K562 (cell line): ENCODE measurements around the gene SP6. TPM values are rescaled to one million over a fixed set of nuclear protein-coding genes. Genes with fewer than 3 reads are reported as not detected.

ENCODE experiments used
- ARID1B ChIP-seq: fragments of 450-650 bp; IDR thresholded peaks from 2 replicates; pipeline ENCODE4 v1.6.1; 2016; ENCODE audit warnings: antibody characterized with exemption, mild to moderate bottlenecking, inconsistent platforms
- BHLHE40 ChIP-seq: IDR thresholded peaks from 2 replicates; pipeline ENCODE4 v1.6.1; 2011; ENCODE audit warnings: low read length, improper control_type of control experiment
- BRF1 ChIP-seq: IDR thresholded peaks from 3 replicates; pipeline ENCODE4 v1.6.1; 2011; ENCODE audit warnings: borderline replicate concordance, mild to moderate bottlenecking; ENCODE audit not compliant: insufficient read length; ENCODE audit errors: extremely low read depth
- MXI1 ChIP-seq: IDR thresholded peaks from 2 replicates; pipeline ENCODE4 v1.6.1; 2011; ENCODE audit warnings: low read depth, mild to moderate bottlenecking, improper control_type of control experiment, low read length
- NFATC3 ChIP-seq: fragments of 450-650 bp; IDR thresholded peaks from 2 replicates; pipeline ENCODE4 v1.6.1; 2017; ENCODE audit warnings: mild to moderate bottlenecking
- PHB2 ChIP-seq: fragments of 450-650 bp; IDR thresholded peaks from 2 replicates; pipeline ENCODE4 v1.6.1; 2017; ENCODE audit warnings: low read depth
- RBBP5 ChIP-seq: fragments of 200-600 bp; sonication (generic); IDR thresholded peaks from 2 replicates; pipeline ENCODE4 v1.6.1; 2012; ENCODE audit warnings: borderline replicate concordance, mild to moderate bottlenecking, low read length, control low read depth, inconsistent platforms; ENCODE audit not compliant: insufficient read depth, poor library complexity, severe bottlenecking
- RCOR1 ChIP-seq, 2 experiments: IDR thresholded peaks; 2 replicates each; pipeline ENCODE4 v1.6.1; 2012; ENCODE audit warnings: low read depth in 2 of 2, low read length in 2 of 2, borderline replicate concordance in 1 of 2, improper control_type of control experiment in 1 of 2
- TBP ChIP-seq: optimal IDR thresholded peaks from 2 replicates; pipeline ENCODE3; 2011; ENCODE audit warnings: low read depth, low read length, improper control_type of control experiment
- ZNF24 ChIP-seq: fragments of 450-650 bp; IDR thresholded peaks from 2 replicates; pipeline ENCODE4 v1.6.1; 2016
- ZNF830 ChIP-seq: fragments of 250-450 bp; sonication (Bioruptor Pico); IDR thresholded peaks from 2 replicates; pipeline ENCODE4 v1.5.0; 2021; ENCODE audit warnings: mild to moderate bottlenecking
- polyA plus RNA-seq, 8 experiments: library from polyadenylated mRNA; depleted of rRNA in 4 of 8; stranded (reverse) in 5 of 8; unstranded in 3 of 8; fragments of >200 nt; fragmentation: Nextera tagmentation in 2 of 8; fragmentation: Illumina TruSeq in 1 of 8; extraction: Ambion mirVana in 2 of 8; extraction: Trizol in 1 of 8; gene quantifications; 2 replicates each; pipeline versions ENCODE4 v1.2.1 to v1.2.3, GENCODE V29; 2011 to 2014; ENCODE audit warnings: inconsistent platforms in 1 of 8, missing spikeins in 1 of 8
- total RNA-seq, 7 experiments: library from RNA; depleted of rRNA in 6 of 7; stranded (reverse); fragments of >200 nt in 6 of 7; fragmentation: Illumina TruSeq in 2 of 7; extraction: Trizol in 2 of 7; gene quantifications; 2 replicates each; pipeline versions ENCODE4 v1.2.1 to v1.2.3, GENCODE V29; 2011 to 2021; ENCODE audit warnings: low replicate concordance in 1 of 7
- TF ChIP-seq, protein P1 (sequence below): IDR thresholded peaks from 3 replicates; pipeline ENCODE4 v1.6.1; 2011; ENCODE audit warnings: borderline replicate concordance, mild to moderate bottlenecking; ENCODE audit not compliant: insufficient read length, insufficient read depth
- TF ChIP-seq, protein P2 (sequence below): fragments of 450-650 bp; IDR thresholded peaks from 2 replicates; pipeline ENCODE4 v1.6.1; 2016; ENCODE audit warnings: missing biosample characterization, missing genetic modification characterization
- TF ChIP-seq, protein P3 (sequence below): fragments of 450-650 bp; formaldehyde crosslinking; conservative IDR thresholded peaks from 2 replicates; pipeline ENCODE4 v1.4.0; 2022; ENCODE audit warnings: mild to moderate bottlenecking, missing genetic modification characterization
- TF ChIP-seq, protein P4 (sequence below): sonication (generic); formaldehyde crosslinking; IDR thresholded peaks from 2 replicates; pipeline ENCODE4 v1.8.0; 2022; ENCODE audit warnings: mild to moderate bottlenecking, low read depth, missing genetic modification reagents
- TF ChIP-seq, protein P5 (sequence below), 2 experiments: IDR thresholded peaks; 2 replicates each; pipeline ENCODE4 v1.6.1; 2012; ENCODE audit warnings: improper control_type of control experiment in 2 of 2, low read depth in 2 of 2, low read length in 2 of 2, borderline replicate concordance in 1 of 2

The SP6 gene
- total and polyA plus RNA-seq, 9 of the 15 experiments (the other 6 are each of a cell fraction or from before 2014, with no cell fraction given): 0.11 to 7.9 (median 2.2) TPM

DNA sequence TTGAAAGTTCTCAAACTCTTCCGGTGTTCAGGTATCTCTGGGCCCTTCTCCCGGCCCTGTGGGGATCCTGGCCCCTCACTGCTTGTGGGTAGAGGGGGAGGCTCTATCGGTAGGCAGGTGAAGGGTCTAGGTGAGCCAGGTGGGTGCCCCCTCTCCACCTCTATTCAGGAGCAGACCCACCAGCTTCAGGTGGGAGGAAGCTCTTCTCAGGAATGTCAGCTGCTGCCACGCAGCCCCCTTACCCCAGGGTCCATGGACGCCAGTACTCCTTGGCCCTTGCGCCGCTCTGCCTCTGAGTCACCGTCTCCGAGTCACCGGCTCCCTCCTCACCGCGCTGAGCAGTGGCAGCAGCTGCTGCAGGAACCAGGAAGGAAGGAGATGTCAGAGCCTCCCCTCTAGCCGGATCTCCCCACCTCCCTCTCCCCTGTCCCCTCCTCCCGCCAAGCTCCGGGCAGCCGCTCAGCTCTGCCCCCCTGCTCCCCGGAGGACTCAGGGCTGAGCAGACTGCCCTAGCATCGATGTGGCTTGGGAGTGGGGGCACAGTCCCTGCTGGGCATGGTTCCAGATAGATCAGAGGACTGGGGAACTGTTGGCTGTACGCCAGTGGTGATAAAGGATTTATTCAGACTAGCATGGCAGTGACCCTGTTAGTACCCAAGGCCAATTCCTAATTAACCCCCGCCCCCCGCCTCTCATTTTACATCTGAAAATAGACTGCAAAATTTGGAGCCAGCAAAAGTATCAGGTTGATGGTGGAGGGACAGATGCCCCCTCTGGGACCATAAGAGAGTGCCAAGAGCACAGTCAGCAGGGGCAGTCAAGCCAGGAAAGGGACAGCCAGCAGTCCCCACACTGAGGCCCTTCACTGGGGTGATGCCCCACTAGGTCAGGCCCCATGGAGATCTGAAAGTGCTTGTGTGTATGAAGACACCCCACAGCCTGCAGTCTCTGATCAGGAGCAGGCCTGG is 29.3 kb downstream of the SP6 start, which contains the start of gene OSBPL7 (continued):
- TF ChIP-seq ZNF24 (no peak), BRF1 (no peak), MXI1 (peak; percentile 25; the same call in 1 of the 2 replicates), PHB2 (no peak), RBBP5 (peak; percentile 29), ARID1B (peak; percentile 57), RCOR1 (IDR thresholded peaks at IDR 0.05; ENCODE audit: borderline replicate concordance in 1 of 2, low read depth in 2 of 2, low read length in 2 of 2) (0 out of 4 replicates have a peak, but pooled peaks of 1 of the 2 experiments have one; percentile 39), ZNF830 (no peak), TBP (peak; percentile 50), NFATC3 (no peak), BHLHE40 (0 out of 2 replicates have a peak, but pooled peaks have one; percentile 5)
- TF ChIP-seq, protein P1, sequence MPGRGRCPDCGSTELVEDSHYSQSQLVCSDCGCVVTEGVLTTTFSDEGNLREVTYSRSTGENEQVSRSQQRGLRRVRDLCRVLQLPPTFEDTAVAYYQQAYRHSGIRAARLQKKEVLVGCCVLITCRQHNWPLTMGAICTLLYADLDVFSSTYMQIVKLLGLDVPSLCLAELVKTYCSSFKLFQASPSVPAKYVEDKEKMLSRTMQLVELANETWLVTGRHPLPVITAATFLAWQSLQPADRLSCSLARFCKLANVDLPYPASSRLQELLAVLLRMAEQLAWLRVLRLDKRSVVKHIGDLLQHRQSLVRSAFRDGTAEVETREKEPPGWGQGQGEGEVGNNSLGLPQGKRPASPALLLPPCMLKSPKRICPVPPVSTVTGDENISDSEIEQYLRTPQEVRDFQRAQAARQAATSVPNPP: no peak
- TF ChIP-seq, protein P2, sequence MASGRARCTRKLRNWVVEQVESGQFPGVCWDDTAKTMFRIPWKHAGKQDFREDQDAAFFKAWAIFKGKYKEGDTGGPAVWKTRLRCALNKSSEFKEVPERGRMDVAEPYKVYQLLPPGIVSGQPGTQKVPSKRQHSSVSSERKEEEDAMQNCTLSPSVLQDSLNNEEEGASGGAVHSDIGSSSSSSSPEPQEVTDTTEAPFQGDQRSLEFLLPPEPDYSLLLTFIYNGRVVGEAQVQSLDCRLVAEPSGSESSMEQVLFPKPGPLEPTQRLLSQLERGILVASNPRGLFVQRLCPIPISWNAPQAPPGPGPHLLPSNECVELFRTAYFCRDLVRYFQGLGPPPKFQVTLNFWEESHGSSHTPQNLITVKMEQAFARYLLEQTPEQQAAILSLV (tag): no peak
- TF ChIP-seq, protein P3, sequence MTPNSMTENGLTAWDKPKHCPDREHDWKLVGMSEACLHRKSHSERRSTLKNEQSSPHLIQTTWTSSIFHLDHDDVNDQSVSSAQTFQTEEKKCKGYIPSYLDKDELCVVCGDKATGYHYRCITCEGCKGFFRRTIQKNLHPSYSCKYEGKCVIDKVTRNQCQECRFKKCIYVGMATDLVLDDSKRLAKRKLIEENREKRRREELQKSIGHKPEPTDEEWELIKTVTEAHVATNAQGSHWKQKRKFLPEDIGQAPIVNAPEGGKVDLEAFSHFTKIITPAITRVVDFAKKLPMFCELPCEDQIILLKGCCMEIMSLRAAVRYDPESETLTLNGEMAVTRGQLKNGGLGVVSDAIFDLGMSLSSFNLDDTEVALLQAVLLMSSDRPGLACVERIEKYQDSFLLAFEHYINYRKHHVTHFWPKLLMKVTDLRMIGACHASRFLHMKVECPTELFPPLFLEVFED (CRISPR knock-in tag): no peak
- TF ChIP-seq, protein P4, sequence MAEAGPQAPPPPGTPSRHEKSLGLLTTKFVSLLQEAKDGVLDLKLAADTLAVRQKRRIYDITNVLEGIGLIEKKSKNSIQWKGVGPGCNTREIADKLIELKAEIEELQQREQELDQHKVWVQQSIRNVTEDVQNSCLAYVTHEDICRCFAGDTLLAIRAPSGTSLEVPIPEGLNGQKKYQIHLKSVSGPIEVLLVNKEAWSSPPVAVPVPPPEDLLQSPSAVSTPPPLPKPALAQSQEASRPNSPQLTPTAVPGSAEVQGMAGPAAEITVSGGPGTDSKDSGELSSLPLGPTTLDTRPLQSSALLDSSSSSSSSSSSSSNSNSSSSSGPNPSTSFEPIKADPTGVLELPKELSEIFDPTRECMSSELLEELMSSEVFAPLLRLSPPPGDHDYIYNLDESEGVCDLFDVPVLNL (CRISPR knock-in tag): no peak
- TF ChIP-seq, protein P5, sequence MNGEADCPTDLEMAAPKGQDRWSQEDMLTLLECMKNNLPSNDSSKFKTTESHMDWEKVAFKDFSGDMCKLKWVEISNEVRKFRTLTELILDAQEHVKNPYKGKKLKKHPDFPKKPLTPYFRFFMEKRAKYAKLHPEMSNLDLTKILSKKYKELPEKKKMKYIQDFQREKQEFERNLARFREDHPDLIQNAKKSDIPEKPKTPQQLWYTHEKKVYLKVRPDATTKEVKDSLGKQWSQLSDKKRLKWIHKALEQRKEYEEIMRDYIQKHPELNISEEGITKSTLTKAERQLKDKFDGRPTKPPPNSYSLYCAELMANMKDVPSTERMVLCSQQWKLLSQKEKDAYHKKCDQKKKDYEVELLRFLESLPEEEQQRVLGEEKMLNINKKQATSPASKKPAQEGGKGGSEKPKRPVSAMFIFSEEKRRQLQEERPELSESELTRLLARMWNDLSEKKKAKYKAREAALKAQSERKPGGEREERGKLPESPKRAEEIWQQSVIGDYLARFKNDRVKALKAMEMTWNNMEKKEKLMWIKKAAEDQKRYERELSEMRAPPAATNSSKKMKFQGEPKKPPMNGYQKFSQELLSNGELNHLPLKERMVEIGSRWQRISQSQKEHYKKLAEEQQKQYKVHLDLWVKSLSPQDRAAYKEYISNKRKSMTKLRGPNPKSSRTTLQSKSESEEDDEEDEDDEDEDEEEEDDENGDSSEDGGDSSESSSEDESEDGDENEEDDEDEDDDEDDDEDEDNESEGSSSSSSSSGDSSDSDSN (IDR thresholded peaks at IDR 0.05; ENCODE audit: borderline replicate concordance in 1 of 2, low read depth in 2 of 2, low read length in 2 of 2): peak in 1 of 2 experiments; percentile 59; a peak in 1 of 4 replicates
